A549 (cell line): ENCODE results near the gene RAD51B. TPM values are rescaled to one million over a fixed set of nuclear protein-coding genes. Genes with fewer than 3 reads are reported as not detected.

ENCODE experiments used
- ATAC-seq, 2 experiments: fragments of 200-7000 bp in 1 of 2; fragments of >200 bp in 1 of 2; cut with Nextera tagmentation in 1 of 2; cut with Tn5 transposase in 1 of 2; 3 replicates each; pipeline versions ENCODE4 v1.8.0 to v1.9.1; 2018 to 2020; ENCODE audit warnings: mild to moderate bottlenecking in 1 of 2, moderate library complexity in 1 of 2
- CTCF ChIA-PET: fragments of 300-600 bp; sonication (Branson Sonifier 250); formaldehyde crosslinking; extraction: SDS; loops from one replicate; lab custom pipeline; 2021; ENCODE audit warnings: antibody characterized with exemption, inconsistent platforms; lab: Yijun Ruan, JAX
- POLR2A ChIA-PET: fragments of 350-600 bp; formaldehyde crosslinking; extraction: SDS; loops from one replicate; lab custom pipeline; 2021; ENCODE audit warnings: antibody characterized with exemption, inconsistent platforms; lab: Yijun Ruan, JAX
- DNase-seq, 2 experiments: peaks; one replicate each; pipeline versions ENCODE4 v3.0.0 to v3.0.0-alpha.2; 2011 to 2016; ENCODE audit warnings: low read depth in 1 of 2, low spot score in 1 of 2
- FAIRE-seq: peaks from 2 replicates; lab custom pipeline; 2011; peaks lifted over from hg19 to GRCh38; lab: Jason Lieb, UNC
- H3K27ac ChIP-seq, 2 experiments: fragments of >200 bp; sonication (Bioruptor Twin); formaldehyde crosslinking; 3 replicates each; pipeline ENCODE4 v1.5.1; 2016 to 2017
- H3K4me1 ChIP-seq: fragments of >200 bp; sonication (Bioruptor Twin); formaldehyde crosslinking; 3 replicates; pipeline ENCODE4 v1.6.1; 2016
- H3K4me2 ChIP-seq: fragments of >200 bp; sonication (Bioruptor Twin); formaldehyde crosslinking; 3 replicates; pipeline ENCODE4 v1.6.1; 2016
- H3K4me3 ChIP-seq: fragments of >200 bp; sonication (Bioruptor Twin); formaldehyde crosslinking; 3 replicates; pipeline ENCODE4 v1.5.1; 2016
- H3K9me3 ChIP-seq: fragments of >200 bp; sonication (Bioruptor Twin); formaldehyde crosslinking; 3 replicates; pipeline ENCODE4 v1.6.1; 2016
- ATOH8 ChIP-seq: fragments of 250-450 bp; sonication (Bioruptor Pico); IDR thresholded peaks from 2 replicates; pipeline ENCODE4 v1.5.0; 2020; ENCODE audit warnings: low read depth, mild to moderate bottlenecking, moderate library complexity
- BCL3 ChIP-seq: fragments of >200 bp; sonication (Bioruptor Twin); formaldehyde crosslinking; IDR thresholded peaks from 3 replicates; pipeline ENCODE4 v1.6.1; 2016
- CBX2 ChIP-seq: fragments of 200-600 bp; sonication (generic); IDR thresholded peaks from 2 replicates; pipeline ENCODE4 v1.6.1; 2016; ENCODE audit warnings: low read depth, mild to moderate bottlenecking, borderline replicate concordance
- CHD2 ChIP-seq: fragments of 150-350 bp; IDR thresholded peaks from 2 replicates; pipeline ENCODE4 v1.6.1; 2014; ENCODE audit warnings: low read length; ENCODE audit not compliant: partially characterized antibody
- CHD4 ChIP-seq: fragments of 200-600 bp; sonication (generic); IDR thresholded peaks from 2 replicates; pipeline ENCODE4 v1.6.1; 2016; ENCODE audit warnings: antibody characterized with exemption, mild to moderate bottlenecking, borderline replicate concordance
- EP300 ChIP-seq, 2 experiments: fragments of >200 bp; sonication (Bioruptor Twin); formaldehyde crosslinking; IDR thresholded peaks; 2 replicates in 1 of 2; 3 replicates in 1 of 2; pipeline ENCODE4 v1.6.1; 2016 to 2017
- ESRRA ChIP-seq: fragments of 150-350 bp; IDR thresholded peaks from 2 replicates; pipeline ENCODE4 v1.6.1; 2014; ENCODE audit warnings: mild to moderate bottlenecking, low read length, borderline replicate concordance
- FOSB ChIP-seq: fragments of 250-450 bp; sonication (Bioruptor Pico); IDR thresholded peaks from 2 replicates; pipeline ENCODE4 v1.5.0; 2020; ENCODE audit warnings: mild to moderate bottlenecking, moderate library complexity
- GATA3 ChIP-seq: IDR thresholded peaks from 2 replicates; pipeline ENCODE4 v1.6.1; 2012; ENCODE audit warnings: borderline replicate concordance
- HDAC2 ChIP-seq: fragments of 200-600 bp; sonication (generic); IDR thresholded peaks from 2 replicates; pipeline ENCODE4 v1.6.1; 2016
- HMGXB4 ChIP-seq: fragments of 250-450 bp; sonication (Bioruptor Pico); IDR thresholded peaks from 2 replicates; pipeline ENCODE4 v1.5.0; 2021; ENCODE audit warnings: mild to moderate bottlenecking, moderate library complexity, borderline replicate concordance
- JUN ChIP-seq, 2 experiments: fragments of >200 bp; sonication (Bioruptor Twin); formaldehyde crosslinking; IDR thresholded peaks; 2 replicates in 1 of 2; 3 replicates in 1 of 2; pipeline ENCODE4 v1.6.1; 2016 to 2017
- JUNB ChIP-seq: fragments of >200 bp; sonication (Bioruptor Twin); formaldehyde crosslinking; IDR thresholded peaks from 2 replicates; pipeline ENCODE4 v1.6.1; 2016
- NPAS2 ChIP-seq: fragments of 250-450 bp; sonication (Bioruptor Pico); IDR thresholded peaks from 2 replicates; pipeline ENCODE4 v1.8.0; 2022; ENCODE audit warnings: mild to moderate bottlenecking, moderate library complexity, borderline replicate concordance
- PBX3 ChIP-seq: IDR thresholded peaks from 2 replicates; pipeline ENCODE4 v1.6.1; 2012
- PHF8 ChIP-seq: fragments of 200-600 bp; sonication (generic); IDR thresholded peaks from 2 replicates; pipeline ENCODE4 v1.6.1; 2016; ENCODE audit warnings: low read depth, mild to moderate bottlenecking, antibody characterized with exemption, moderate library complexity, borderline replicate concordance
- POLR2A ChIP-seq: IDR thresholded peaks from 2 replicates; pipeline ENCODE4 v1.6.1; 2012; ENCODE audit warnings: mild to moderate bottlenecking, low read length
- RARB ChIP-seq: fragments of 250-450 bp; sonication (Bioruptor Pico); IDR thresholded peaks from 2 replicates; pipeline ENCODE4 v1.8.0; 2021; ENCODE audit warnings: mild to moderate bottlenecking, moderate library complexity
- RNF2 ChIP-seq: fragments of 200-600 bp; sonication (generic); IDR thresholded peaks from 2 replicates; pipeline ENCODE4 v1.6.1; 2016; ENCODE audit warnings: low read depth, mild to moderate bottlenecking, antibody characterized with exemption, moderate library complexity, borderline replicate concordance
- SREBF2 ChIP-seq: fragments of 450-650 bp; IDR thresholded peaks from 2 replicates; pipeline ENCODE4 v1.6.1; 2014; ENCODE audit warnings: mild to moderate bottlenecking, moderate library complexity
- TP53 ChIP-seq: fragments of 250-450 bp; sonication (Bioruptor Pico); IDR thresholded peaks from 2 replicates; pipeline ENCODE4 v1.5.0; 2021; ENCODE audit warnings: mild to moderate bottlenecking, moderate library complexity
- ZC3H11A ChIP-seq: fragments of 450-650 bp; IDR thresholded peaks from 2 replicates; pipeline ENCODE4 v1.6.1; 2014; ENCODE audit warnings: antibody characterized with exemption, mild to moderate bottlenecking
- ZNF302 ChIP-seq: fragments of 250-450 bp; sonication (Bioruptor Pico); IDR thresholded peaks from 2 replicates; pipeline ENCODE4 v1.9.0; 2021; ENCODE audit warnings: inconsistent platforms, mild to moderate bottlenecking, moderate library complexity
- ZSCAN20 ChIP-seq: fragments of 250-450 bp; sonication (Bioruptor Pico); IDR thresholded peaks from 2 replicates; pipeline ENCODE4 v1.8.0; 2022; ENCODE audit warnings: mild to moderate bottlenecking, moderate library complexity
- WGBS: methylation state at CpG from one replicate; pipeline ENCODE4 v1.1.6; 2017; ENCODE audit errors: missing lambda C conversion rate; 5-methylcytosine and 5-hydroxymethylcytosine counted together
- polyA plus RNA-seq, 4 experiments: library from polyadenylated mRNA; depleted of rRNA in 3 of 4; stranded (reverse); fragments of >200 nt; fragmentation: RNase III in 1 of 4; extraction: RNeasy Plus Mini Kit Qiagen cat#74134 plus additional on column Dnase treatment in 1 of 4; gene quantifications; 2 replicates in 3 of 4; 3 replicates in 1 of 4; pipeline ENCODE4 v1.2.3, GENCODE V29; 2011 to 2017
- TF ChIP-seq, protein P1 (sequence below): IDR thresholded peaks from 2 replicates; pipeline ENCODE4 v1.6.1; 2012; ENCODE audit warnings: low read depth, borderline replicate concordance

Gene RAD51B
- polyA plus RNA-seq, 2 of the 4 experiments (the other 2 are of a cell fraction): 7.2 to 10.8 TPM

GRCh38 chr14:68623307-68623706, 803.7 kb downstream of the RAD51B start (continued):
- no peak for TF ChIP-seq HMGXB4 (CRISPR knock-in tag)

- CTCF ChIA-PET: interaction anchor here (0.5 to 2.6 kb wide), 4 partner anchors 8 to 725 kb away, joined by 3 to 6 read pairs (median 3); no protein-coding TSS in a partner anchor
- TF ChIP-seq NPAS2 (CRISPR knock-in tag): no peak
- TF ChIP-seq CHD2: no peak
- TF ChIP-seq ESRRA: no peak
- no peak for TF ChIP-seq ZSCAN20 (CRISPR knock-in tag)
- TF ChIP-seq, protein P1, sequence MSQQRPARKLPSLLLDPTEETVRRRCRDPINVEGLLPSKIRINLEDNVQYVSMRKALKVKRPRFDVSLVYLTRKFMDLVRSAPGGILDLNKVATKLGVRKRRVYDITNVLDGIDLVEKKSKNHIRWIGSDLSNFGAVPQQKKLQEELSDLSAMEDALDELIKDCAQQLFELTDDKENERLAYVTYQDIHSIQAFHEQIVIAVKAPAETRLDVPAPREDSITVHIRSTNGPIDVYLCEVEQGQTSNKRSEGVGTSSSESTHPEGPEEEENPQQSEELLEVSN: no peak
- TF ChIP-seq HDAC2: no peak
- TF ChIP-seq CBX2: no peak
- TF ChIP-seq PHF8: no peak
- no peak for TF ChIP-seq ZNF302 (CRISPR knock-in tag)
- no peak for TF ChIP-seq PBX3
Measured at GRCh38 chr14:68623826-68624225, 804.2 kb downstream of the RAD51B start.

GRCh38 chr14:68624541-68625220, 805.1 kb downstream of the RAD51B start:
- H3K4me2 ChIP-seq: no peak overlapping the region
- POLR2A ChIA-PET: no interaction called here
- peaks cover 5% of the 10 kb centered on the region; the same call in 1 of the 3 replicates for H3K4me1 ChIP-seq
- ATAC-seq (no peak), FAIRE-seq (no peak), DNase-seq (no peak)
- 92% methylated on average over 11 of the region's 11 CpGs for WGBS
- no peak overlapping the region for H3K4me3 ChIP-seq
- no peak for TF ChIP-seq ZC3H11A
- TF ChIP-seq ATOH8 (CRISPR knock-in tag): no peak
- no peak for TF ChIP-seq RNF2
- TF ChIP-seq POLR2A: no peak
- TF ChIP-seq SREBF2: no peak
- no peak for TF ChIP-seq JUN (IDR thresholded peaks at IDR 0.05)
- no peak for TF ChIP-seq FOSB (CRISPR knock-in tag)
- TF ChIP-seq RARB: no peak
- TF ChIP-seq BCL3: no peak
- TF ChIP-seq GATA3: no peak
- no peak for TF ChIP-seq TP53 (CRISPR knock-in tag)
- TF ChIP-seq EP300 (IDR thresholded peaks at IDR 0.05): no peak
- no peak for TF ChIP-seq JUNB
- no peak for TF ChIP-seq ESRRA
- TF ChIP-seq CHD4: no peak
- TF ChIP-seq, all 56 proteins: peak for 0
- CTCF ChIA-PET: interaction anchor here (1.1 to 2.6 kb wide), 3 partner anchors 14 to 44 kb away, joined by 3 to 6 read pairs (median 4); no protein-coding TSS in a partner anchor
- Histone ChIP-seq H3K9me3 (peaks cover 15% of the 10 kb centered on the region; the same call in 2 of the 3 replicates), H3K27ac (peak overlapping the region in 1 of 2 experiments; percentile 13; a peak in 1 of 6 replicates)

More at GRCh38 chr14:68623826-68624225, 804.2 kb downstream of the RAD51B start:
- DNase-seq: no peak
- H3K4me1 ChIP-seq: peaks cover 5% of the 10 kb centered on the region; the same call in 1 of the 3 replicates
- H3K4me2 ChIP-seq: no peak overlapping the region
- H3K9me3 ChIP-seq: peaks cover 19% of the 10 kb centered on the region
- no peak overlapping the region for H3K4me3 ChIP-seq
- no peak for ATAC-seq
- FAIRE-seq: no peak
- WGBS: 56% methylated on average over 3 of the region's 3 CpGs
- no peak overlapping the region; a peak in 1 of 6 replicates for H3K27ac ChIP-seq
- POLR2A ChIA-PET: no interaction called here
